Lower lobe of right lung (tissue), 2 donors: ENCODE measurements around the gene VSIG1. TPM values are rescaled to one million over a fixed set of nuclear protein-coding genes. Genes with fewer than 3 reads are reported as not detected.

Source experiments
- ATAC-seq, 2 donors: fragments of 200-7000 bp; cut with Tn5 transposase; one replicate each; pipeline ENCODE4 v1.9.1; 2020 to 2022; ENCODE audit warnings: mild to moderate bottlenecking in 2 of 2, moderate library complexity in 2 of 2
- DNase-seq: peaks from one replicate; pipeline ENCODE4 v3.0.0-alpha.2; 2020
- H3K27ac ChIP-seq: fragments of 200-600 bp; one replicate; pipeline ENCODE4 v1.8.0; 2022
- H3K27me3 ChIP-seq: fragments of 200-600 bp; one replicate; pipeline ENCODE4 v1.8.0; 2022; ENCODE audit warnings: low read depth
- H3K36me3 ChIP-seq: fragments of 200-600 bp; one replicate; pipeline ENCODE4 v1.8.0; 2022; ENCODE audit warnings: mild to moderate bottlenecking
- H3K4me1 ChIP-seq: fragments of 200-600 bp; one replicate; pipeline ENCODE4 v1.8.0; 2022
- H3K4me3 ChIP-seq: fragments of 200-600 bp; one replicate; pipeline ENCODE4 v1.8.0; 2022; ENCODE audit warnings: mild to moderate bottlenecking
- H3K9me3 ChIP-seq: fragments of 200-600 bp; one replicate; pipeline ENCODE4 v1.8.0; 2022
- intact Hi-C: fragments of 100-400 bp; cut with DNase I; formaldehyde crosslinking; loops from one replicate; pipeline ENCODE4 v1.11.0; 2022
- total RNA-seq: library from RNA; stranded (reverse); fragmentation: NEBNext Ultra II Directional; extraction: Animal tissue kit (Norgen Biotek cat#: 25700); gene quantifications from one replicate; pipeline ENCODE4 v1.2.1, GENCODE V29; 2021
- TF ChIP-seq, protein P1 (sequence below): fragments of 200-600 bp; IDR thresholded peaks from one replicate; pipeline ENCODE4 v1.8.0; 2022; ENCODE audit warnings: antibody characterized with exemption, mild to moderate bottlenecking
- donor health status: DM: no; HTN: yes; CAD: no; lungs with severe emphysema.

The VSIG1 gene
- total RNA-seq, 1 donor from 2014 or later = 1.6 TPM

DNA sequence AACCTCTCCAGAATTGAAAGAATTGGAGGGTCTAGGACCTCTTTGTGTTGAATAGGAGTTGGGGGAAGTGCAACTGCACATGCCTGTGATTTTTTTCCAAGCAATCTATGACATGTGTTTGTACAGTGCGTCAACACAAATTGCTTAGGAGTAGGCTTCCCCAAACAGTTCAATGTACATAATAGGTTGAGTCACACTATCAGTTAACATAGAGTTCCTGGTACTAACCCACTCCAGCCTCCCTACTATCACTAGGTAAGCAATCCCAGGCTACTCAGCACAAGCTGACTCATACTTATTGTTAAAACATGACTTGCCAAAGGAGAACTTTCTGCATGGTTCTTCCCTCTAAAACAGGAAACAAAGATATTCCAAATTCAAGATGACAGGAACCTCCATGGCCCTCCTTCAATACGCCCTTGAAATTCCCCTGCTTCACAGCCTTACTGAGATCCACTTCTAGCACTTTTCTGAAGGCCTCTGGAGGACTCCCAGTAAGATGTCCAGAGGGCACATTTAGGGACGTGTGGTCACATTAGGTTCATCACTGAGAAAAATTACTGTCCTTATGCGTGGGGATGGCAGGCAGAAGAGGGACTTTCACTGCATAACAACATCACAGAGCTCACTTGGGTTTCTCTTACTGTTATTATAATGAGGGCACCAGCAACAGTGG is 8.4 kb upstream of the VSIG1 start:
- Histone ChIP-seq H3K4me3 (no peak overlapping the region), H3K27ac (no peak overlapping the region), H3K36me3 (no peaks in the 10 kb centered on the region), H3K27me3 (no peaks in the 10 kb centered on the region), H3K9me3 (no peaks in the 10 kb centered on the region), H3K4me1 (no peaks in the 10 kb centered on the region)
- peak; percentile 86 to 97 for ATAC-seq
- no peak for DNase-seq
- TF ChIP-seq, protein P1, sequence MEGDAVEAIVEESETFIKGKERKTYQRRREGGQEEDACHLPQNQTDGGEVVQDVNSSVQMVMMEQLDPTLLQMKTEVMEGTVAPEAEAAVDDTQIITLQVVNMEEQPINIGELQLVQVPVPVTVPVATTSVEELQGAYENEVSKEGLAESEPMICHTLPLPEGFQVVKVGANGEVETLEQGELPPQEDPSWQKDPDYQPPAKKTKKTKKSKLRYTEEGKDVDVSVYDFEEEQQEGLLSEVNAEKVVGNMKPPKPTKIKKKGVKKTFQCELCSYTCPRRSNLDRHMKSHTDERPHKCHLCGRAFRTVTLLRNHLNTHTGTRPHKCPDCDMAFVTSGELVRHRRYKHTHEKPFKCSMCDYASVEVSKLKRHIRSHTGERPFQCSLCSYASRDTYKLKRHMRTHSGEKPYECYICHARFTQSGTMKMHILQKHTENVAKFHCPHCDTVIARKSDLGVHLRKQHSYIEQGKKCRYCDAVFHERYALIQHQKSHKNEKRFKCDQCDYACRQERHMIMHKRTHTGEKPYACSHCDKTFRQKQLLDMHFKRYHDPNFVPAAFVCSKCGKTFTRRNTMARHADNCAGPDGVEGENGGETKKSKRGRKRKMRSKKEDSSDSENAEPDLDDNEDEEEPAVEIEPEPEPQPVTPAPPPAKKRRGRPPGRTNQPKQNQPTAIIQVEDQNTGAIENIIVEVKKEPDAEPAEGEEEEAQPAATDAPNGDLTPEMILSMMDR = no peak
- intact Hi-C loops = no loop called here

DNA sequence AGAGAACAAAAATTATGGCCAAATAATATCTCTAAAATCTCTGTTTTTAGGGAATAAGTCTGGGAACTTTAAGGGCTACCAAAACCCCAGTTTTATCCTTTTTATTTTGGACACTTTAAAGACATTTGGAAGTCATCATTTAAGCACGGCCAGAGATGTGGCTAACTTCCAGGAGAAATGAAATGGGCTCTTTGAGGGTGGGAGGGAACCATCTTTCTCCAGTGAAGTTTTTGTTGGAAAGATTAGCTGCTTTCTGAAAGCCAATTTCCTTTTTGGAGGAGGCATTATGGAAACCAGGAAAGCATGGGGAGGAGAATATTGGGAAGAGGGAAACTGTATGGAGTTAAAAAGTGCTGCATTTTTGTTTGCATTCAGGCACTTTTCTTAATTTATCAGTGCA is 4.8 kb downstream of the VSIG1 start:
- TF ChIP-seq, protein P1 = no peak
- H3K4me3 ChIP-seq = no peak overlapping the region
- no peaks in the 10 kb centered on the region for H3K4me1 ChIP-seq
- H3K9me3 ChIP-seq = no peaks in the 10 kb centered on the region
- no peaks in the 10 kb centered on the region for H3K36me3 ChIP-seq
- no peaks in the 10 kb centered on the region for H3K27me3 ChIP-seq
- ATAC-seq (no peak), DNase-seq (no peak)
- H3K27ac ChIP-seq = no peak overlapping the region
- intact Hi-C loops = no loop called here

DNA sequence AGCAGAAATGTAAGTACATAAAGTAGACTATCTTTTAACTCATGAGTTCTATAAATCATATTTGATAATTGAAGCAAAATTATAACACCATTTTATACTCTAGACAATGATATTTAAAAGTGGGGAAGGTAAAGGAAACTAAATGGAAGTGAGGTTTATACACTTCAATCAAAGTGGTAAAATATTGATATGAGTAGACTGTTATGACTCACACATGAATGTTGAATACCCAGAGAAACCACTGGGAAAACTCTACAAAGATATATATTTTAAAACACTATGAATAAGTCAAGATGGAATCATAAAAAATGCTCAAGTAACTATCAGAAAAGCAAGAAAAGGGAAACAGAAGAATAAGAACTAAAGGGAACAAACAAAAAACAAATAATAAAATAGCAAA is 8.4 kb downstream of the VSIG1 start:
- ATAC-seq (no peak), DNase-seq (no peak)
- H3K27ac ChIP-seq = no peak overlapping the region
- H3K36me3 ChIP-seq = no peaks in the 10 kb centered on the region
- no peaks in the 10 kb centered on the region for H3K4me1 ChIP-seq
- no peak overlapping the region for H3K4me3 ChIP-seq
- TF ChIP-seq, protein P1 = no peak
- no peaks in the 10 kb centered on the region for H3K27me3 ChIP-seq
- intact Hi-C loops = no loop called here
- H3K9me3 ChIP-seq = no peaks in the 10 kb centered on the region

DNA sequence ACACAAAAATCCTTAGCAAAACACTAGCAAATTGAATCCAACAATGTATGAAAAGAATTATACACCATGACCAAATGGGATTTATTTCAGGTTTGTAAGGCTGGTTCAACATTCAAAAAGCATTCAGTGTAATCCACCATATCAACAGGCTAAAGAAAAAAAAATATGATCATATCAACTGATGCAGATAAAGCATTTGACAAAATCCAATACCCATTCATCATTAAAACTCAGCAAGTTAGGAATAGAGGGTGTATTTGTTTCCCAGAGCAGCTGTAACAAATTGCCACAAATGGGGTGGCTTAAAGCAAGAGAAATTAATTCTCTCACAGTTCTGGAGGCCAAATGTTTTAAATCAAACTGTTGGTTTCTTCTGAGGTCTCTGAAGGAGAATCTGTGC is 10.7 kb downstream of the VSIG1 start:
- no peaks in the 10 kb centered on the region for H3K4me1 ChIP-seq
- no peak overlapping the region for H3K4me3 ChIP-seq
- TF ChIP-seq, protein P1 = no peak
- DNase-seq = no peak
- no peak for ATAC-seq
- H3K9me3 ChIP-seq = no peaks in the 10 kb centered on the region
- no peaks in the 10 kb centered on the region for H3K36me3 ChIP-seq
- no peak overlapping the region for H3K27ac ChIP-seq
- intact Hi-C loops = no loop called here
- H3K27me3 ChIP-seq = no peaks in the 10 kb centered on the region

DNA sequence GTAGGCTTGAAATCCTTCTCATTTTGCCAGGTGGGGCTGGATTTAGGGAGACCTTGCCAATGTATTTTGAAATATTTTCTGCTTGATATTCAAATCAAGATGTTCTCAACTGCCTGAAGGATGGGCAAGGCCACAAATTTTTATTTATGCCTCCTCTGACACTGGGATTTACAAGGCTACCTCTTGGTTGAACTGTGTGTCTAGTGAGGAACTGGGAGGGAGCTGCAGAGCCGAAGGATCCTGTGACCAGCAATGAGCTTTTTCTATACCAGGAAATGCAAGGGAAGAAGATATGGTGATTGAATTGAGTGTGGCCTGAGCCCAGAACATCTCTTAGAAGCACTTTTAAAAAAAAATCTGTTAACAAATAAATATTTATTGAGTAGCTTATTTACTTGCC is 14.9 kb downstream of the VSIG1 start:
- DNase-seq (no peak), ATAC-seq (no peak)
- TF ChIP-seq, protein P1 = no peak
- Histone ChIP-seq H3K36me3 (no peaks in the 10 kb centered on the region), H3K4me1 (no peaks in the 10 kb centered on the region), H3K27ac (no peak overlapping the region), H3K27me3 (no peaks in the 10 kb centered on the region), H3K9me3 (no peaks in the 10 kb centered on the region), H3K4me3 (no peak overlapping the region)
- intact Hi-C loops = no loop called here
